NCI-H1930 (cell line): ENCODE results near the gene AHI1.

Experiments used
- DNase-seq, 2 experiments: peaks; one replicate each; lab custom pipeline; 2025; lab: John Stamatoyannopoulos, UW

Gene AHI1

GRCh38 chr6:135497412-135498184, at the start of gene AHI1:
AHI1 (minus strand) TSS chr6:135497740; CDS start chr6:135492237, 5,503 bp downstream.
- peak; percentile 88 for DNase-seq

GRCh38 chr6:135546680-135547418, 49.3 kb upstream of the AHI1 start:
- DNase-seq, result no peak

GRCh38 chr6:135546206-135546605, 48.7 kb upstream of the AHI1 start:
- no peak for DNase-seq

- no peak for DNase-seq
Measured at GRCh38 chr6:135540207-135540840, 42.8 kb upstream of the AHI1 start.

GRCh38 chr6:135537741-135538301, 40.3 kb upstream of the AHI1 start:
- no peak for DNase-seq

GRCh38 chr6:135535989-135536414, 38.5 kb upstream of the AHI1 start:
- peak in 1 of 2 experiments; percentile 25 for DNase-seq

- no peak for DNase-seq
Measured at GRCh38 chr6:135534773-135535380, 37.3 kb upstream of the AHI1 start.

GRCh38 chr6:135532559-135532958, 35.0 kb upstream of the AHI1 start:
- DNase-seq, result no peak

- DNase-seq, result no peak
Measured at GRCh38 chr6:135531954-135532490, 34.5 kb upstream of the AHI1 start.

GRCh38 chr6:135530113-135530512, 32.6 kb upstream of the AHI1 start:
- DNase-seq, result no peak

- DNase-seq, result no peak
Measured at GRCh38 chr6:135527960-135528249, 30.4 kb upstream of the AHI1 start.

GRCh38 chr6:135527116-135527959, 29.8 kb upstream of the AHI1 start:
- no peak for DNase-seq

GRCh38 chr6:135525594-135525993, 28.1 kb upstream of the AHI1 start:
- no peak for DNase-seq

GRCh38 chr6:135522965-135523692, 25.6 kb upstream of the AHI1 start:
- DNase-seq, result peak in 1 of 2 experiments; percentile 8

GRCh38 chr6:135521431-135521830, 23.9 kb upstream of the AHI1 start:
- DNase-seq, result no peak

- DNase-seq, result no peak
Measured at GRCh38 chr6:135520781-135521180, 23.2 kb upstream of the AHI1 start.

GRCh38 chr6:135519348-135519747, 21.8 kb upstream of the AHI1 start:
- no peak for DNase-seq

- no peak for DNase-seq
Measured at GRCh38 chr6:135517527-135517926, 20.0 kb upstream of the AHI1 start.

GRCh38 chr6:135514706-135515105, 17.2 kb upstream of the AHI1 start:
- no peak for DNase-seq

- DNase-seq, result peak in 1 of 2 experiments; percentile 35
Measured at GRCh38 chr6:135506270-135506997, 8.9 kb upstream of the AHI1 start.
